GM18909 (cell line): ENCODE results near the gene SLC25A10.
"Not testable (repeated sequence)": the region's sequence is repeated elsewhere in the genome, so short reads cannot be mapped to it uniquely, and the experiment has no call there.

Source experiments
- ATAC-seq: cut with Tn5 transposase; IDR thresholded peaks from one replicate; pipeline ENCODE4 v1.9.1; 2021; ENCODE audit warnings: mild to moderate bottlenecking; ENCODE audit not compliant: unreplicated experiment, poor library complexity

The SLC25A10 gene

DNA sequence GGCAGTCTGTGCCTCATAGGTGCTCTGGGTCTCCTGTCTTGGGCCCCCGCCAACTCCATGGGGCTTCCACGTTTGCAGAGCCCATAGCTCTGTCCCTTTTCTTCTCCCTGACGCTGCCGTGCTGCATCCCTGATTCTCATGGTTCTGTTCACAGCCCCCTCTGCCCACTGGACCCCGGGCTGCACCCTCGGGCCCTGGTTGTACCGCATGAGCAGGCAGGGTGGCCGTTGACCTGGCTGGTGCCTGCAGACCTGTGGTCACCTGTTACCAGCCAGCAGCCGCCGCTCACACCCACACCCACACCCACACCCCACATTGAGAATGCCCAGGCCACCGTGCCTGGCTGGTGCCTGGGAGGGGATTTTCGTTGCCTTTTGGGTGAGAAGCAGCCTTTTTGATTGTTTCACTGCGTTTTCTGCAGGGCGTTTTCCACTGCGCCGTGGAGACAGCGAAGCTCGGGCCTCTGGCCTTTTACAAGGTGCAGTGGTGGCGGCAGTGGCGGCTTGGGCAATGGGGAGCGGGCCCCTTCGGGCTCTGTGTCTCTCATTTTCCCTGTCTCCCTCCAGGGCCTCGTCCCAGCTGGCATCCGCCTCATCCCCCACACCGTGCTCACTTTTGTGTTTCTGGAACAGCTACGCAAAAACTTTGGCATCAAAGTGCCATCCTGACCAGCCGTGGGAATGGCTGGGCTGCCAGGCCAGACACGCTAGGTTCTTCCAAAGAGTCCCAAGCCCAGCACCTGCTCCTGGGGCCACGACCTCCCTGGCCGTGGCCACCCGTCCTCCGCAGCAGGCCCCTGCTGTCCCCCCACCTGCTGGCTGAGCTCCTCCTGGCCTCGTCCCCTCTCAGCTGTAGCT lies 7.6 kb downstream of the SLC25A10 start:
- ATAC-seq, result no peak

GRCh38 chr17:81720267-81721071 lies 8.4 kb downstream of the SLC25A10 start:
- ATAC-seq, result no peak

DNA sequence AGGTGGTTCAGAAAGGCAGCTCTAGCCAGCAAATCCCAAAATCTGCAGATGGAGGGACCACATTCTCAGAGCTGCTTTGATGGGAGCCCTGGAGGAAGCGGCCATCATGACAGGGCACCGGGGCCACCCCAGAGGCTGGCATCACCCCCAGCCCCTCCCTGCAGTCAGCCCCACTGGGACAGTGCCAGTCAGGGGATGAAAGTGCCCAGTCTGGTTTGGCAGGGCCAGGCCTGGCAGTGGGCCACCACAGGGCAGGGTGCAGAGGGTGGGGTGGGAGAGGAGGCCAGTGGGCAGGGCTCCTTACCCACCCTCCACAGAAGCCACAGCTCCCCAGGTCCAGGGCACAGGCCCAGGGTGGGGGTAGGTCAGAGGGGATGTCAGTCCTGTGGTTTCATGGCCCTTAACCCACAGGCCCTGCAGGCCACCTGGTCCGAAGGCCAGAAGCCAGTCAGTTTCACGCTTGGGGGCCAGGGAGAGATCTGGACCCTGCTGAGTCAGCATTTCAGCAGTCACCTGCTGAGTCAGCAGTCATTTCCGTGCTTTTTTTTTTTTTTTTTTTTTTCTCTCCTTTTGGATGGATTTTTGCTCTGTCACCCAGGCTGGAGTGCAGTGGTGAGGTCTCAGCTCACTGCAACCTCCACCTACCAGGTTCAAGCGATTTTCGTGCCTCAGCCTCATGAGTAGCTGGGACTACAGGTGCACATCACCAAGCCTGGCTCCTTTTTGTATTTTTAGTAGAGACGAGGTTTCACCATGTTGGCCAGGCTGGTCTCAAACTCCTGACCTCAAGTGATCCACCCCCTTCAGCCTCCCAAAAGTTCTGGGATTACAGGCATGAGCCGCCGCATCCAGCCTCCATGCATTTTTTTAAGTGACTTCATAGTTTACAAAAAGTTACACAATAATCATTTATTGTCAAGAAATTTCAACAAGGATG lies 10.4 kb downstream of the SLC25A10 start:
- no peak for ATAC-seq

DNA sequence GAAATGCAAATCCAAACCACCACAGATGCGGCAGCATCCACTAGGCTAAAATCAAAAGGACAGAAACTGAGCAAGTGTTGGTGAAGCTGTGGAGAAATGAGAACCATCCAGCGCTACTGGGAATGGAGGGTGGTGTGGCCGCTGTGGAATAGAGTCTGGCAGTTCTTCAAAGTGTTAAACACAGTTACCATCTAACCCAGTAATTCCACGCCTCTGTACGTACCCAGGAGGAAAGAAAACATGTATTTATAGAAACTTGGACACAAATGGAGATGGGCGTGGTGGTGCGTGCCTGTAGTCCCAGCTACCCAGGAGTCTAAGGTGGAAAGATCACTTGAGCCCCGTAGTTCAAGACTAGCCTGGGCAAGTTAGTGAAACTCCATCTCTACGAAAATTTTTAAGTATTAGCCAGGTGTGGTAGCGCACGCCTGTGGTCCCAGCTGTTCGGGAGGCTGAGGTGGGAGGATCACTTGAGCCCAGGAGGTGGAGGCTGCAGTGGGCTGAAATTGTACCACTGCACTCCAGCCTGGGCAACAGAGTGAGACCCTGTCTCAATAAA lies 11.6 kb downstream of the SLC25A10 start:
- no peak for ATAC-seq

DNA sequence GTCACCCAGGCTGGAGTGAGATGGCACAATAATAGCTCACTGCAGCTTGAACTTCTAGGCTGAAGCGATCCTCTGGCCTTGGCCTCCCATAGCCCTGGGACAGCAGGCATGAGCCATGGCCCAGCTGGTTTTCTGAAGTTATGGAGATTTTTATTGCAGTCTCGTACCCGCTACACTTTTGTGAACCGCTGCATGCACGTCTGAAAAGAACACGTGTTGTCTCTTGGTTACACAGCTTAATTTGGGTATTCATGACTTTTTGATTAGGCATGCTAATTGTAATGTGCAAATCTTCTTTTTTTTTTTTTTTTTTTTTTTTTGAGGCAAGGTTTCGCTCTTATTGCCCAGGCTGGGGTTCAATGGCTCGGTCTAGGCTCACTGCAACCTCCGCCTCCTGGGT lies 13.4 kb downstream of the SLC25A10 start:
- ATAC-seq, result no peak

DNA sequence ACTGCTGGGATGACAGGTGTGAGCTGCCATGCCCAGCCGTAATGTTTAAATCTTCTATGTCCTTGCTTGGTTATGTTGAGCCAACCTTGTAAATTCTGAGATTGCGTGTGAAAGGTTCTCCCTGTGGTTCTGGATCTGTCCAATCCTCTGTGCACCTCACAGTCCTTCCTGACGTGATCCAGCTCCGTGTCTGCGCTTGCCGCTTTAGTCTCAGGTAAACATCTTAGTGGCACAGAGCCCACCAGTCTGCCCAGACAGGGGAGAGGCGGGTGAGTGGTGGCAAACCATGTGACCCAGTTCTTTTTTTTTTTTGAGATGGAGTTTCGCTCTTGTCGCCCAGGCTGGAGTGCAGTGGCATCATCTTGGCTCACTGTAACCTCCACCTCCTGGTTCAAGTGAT lies 13.9 kb downstream of the SLC25A10 start:
- no peak for ATAC-seq

DNA sequence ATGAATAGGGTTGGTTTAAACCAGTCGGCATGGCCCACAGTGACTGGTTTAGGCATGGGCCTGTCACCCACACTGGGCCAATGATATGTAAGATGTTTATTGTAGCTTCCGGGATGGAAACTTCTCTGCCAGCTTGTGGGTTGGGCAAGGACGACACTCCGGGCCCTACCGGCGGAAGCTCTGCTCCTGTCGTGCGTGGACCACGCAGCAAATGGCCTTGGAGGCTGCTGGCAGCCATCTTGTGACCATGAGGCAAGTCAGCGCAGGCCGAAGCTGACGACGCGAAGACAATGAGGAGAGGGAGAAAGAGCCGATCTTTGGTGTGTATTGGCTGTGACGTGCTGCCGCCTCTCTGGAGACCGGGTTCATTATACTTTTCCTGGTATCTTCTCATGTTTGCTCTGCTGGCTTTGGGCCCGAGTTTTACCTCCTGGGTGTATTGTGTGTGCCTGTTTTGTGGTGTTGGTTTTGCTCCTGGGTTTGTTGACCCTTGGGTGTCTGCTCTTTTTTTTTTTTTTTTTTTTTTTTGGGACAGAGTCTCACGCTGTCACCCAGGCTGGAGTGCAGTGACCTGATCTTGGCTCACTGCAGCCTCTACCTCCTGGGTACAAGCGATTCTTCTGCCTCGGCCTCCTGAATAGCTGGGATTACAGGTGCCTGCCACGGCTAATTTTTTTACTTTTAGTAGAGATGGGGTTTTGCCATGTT lies 15.4 kb downstream of the SLC25A10 start:
- ATAC-seq, result no peak

DNA sequence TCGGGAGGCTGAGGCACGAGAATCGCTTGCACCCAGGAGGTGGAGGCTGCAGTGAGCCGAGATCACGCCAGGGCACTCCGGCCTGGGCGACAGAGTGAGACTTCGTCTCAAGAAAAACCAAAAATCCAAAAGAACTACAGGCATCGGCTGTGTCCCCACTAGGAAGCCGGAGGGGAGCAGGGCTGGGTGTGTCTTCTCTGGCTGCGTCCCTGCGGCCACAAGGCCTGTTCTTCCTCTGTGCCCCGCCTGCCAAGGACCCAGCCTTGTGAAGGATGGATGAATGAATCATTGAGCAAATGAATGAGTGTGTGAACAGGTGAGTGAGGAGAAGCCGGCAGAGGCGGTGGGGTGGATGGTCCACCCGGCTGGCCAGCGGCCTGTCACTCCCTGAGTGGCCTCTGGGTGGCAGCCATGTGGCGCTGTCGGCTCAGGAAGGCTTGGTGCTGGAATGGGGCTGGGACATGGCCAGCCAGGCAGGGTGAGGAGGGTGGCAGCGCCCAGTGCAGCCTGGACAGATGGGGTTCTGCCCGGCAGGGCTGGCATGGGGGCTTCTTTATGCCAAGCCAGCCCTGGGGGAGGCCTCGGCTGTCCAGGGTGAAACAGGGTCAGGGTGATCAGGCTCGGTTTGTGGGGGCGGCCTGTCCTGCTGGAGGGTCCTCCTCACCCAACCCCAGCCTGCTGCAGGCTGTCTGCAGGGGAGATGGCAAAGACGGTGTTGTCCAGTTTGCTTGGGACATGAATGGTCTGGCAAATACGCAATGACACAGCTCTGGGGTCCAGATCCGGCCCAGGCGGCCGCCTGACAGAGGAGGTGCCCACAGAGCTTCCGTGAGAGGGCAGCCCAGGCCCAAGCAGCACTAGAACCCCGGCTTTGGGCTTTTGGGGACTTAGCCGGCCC lies 21.7 kb downstream of the SLC25A10 start:
- no peak for ATAC-seq

DNA sequence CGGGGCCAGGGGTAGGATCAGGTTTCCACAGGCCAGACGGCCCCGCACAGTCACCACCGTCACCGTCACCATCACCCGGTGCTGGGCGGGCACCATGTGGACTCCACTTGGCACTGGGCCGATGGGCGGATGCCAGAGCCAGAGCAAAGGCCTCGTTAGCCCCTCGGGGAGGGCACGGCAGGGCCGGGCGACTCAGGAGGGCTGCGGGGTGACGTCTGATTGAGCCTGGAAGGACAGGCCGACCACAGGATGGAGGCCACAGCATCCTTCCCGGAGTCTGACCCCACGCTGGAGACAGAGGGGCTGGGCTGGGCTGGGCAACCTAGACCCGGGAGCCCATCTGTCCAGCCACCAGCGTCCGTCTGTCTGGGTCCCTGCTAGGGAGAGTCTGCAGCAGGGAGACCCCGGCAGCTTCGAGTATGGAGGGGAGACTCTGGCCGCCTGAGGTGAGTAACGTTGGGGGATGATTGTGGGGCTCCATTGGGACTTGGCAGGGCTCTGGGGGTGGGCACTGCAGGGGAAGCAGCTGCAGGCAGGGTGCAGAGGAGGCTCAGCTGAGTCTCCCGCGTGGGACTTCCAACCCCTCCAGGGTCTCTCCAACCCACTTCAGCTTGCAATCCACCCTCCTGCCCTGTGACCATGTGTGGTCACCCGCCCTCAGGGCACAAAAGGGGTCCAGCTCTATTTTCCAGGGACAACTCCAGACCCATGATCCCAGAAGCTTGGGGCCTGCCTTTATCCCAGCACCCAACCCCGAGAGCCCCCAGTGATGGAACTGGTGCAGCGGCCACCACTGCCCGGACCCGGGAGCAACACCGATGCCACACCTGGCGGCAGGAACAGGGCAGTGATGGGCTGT lies 22.6 kb downstream of the SLC25A10 start:
- ATAC-seq, result no peak

DNA sequence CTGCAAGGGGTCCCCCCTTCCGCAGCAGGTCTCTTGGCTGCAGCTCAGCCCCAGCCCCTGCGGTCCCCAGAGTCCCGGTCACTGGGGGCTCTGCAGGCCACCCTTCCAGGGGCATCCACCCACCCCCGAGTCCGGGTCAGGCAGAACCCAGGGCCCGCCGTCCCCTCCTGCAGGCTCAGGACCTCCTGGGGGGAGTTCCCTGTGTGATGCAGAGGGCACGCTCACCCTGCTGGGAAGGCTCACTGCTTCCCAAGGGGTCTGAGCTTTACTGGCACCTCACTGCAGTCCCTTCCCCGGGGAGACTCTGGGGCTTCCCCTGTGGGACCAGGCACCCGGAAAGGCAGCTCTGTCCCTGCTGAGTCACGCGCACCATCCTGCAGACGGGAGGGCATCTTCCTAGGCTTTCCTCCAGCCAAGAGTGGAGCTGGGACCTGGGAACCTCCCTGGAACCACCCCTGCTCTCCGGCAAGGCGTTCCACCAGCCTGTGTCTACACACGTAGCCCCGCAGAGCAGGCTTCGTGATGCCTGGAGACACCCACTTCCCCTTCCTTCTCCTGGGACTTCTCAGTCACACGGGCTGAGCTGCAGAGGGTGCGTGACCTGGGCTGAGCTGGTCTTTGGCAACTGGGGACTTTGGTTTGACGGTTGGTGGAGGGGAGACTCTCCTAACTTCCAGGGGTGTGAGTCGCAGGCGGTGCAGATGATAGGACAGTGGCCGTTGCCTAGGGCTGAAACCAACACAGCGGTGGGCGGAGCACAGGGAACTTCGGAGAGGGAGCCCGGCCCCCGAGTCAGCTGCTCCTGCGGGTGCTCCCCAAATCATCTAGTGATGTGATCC lies 23.4 kb downstream of the SLC25A10 start:
- no peak for ATAC-seq

- ATAC-seq, result no peak
Observed at GRCh38 chr17:81737947-81738800, 26.1 kb downstream of the SLC25A10 start.

GRCh38 chr17:81738801-81739393 lies 26.8 kb downstream of the SLC25A10 start:
- ATAC-seq, result no peak

- not testable (repeated sequence) for ATAC-seq
Observed at GRCh38 chr17:81739593-81739992, 27.5 kb downstream of the SLC25A10 start.

DNA sequence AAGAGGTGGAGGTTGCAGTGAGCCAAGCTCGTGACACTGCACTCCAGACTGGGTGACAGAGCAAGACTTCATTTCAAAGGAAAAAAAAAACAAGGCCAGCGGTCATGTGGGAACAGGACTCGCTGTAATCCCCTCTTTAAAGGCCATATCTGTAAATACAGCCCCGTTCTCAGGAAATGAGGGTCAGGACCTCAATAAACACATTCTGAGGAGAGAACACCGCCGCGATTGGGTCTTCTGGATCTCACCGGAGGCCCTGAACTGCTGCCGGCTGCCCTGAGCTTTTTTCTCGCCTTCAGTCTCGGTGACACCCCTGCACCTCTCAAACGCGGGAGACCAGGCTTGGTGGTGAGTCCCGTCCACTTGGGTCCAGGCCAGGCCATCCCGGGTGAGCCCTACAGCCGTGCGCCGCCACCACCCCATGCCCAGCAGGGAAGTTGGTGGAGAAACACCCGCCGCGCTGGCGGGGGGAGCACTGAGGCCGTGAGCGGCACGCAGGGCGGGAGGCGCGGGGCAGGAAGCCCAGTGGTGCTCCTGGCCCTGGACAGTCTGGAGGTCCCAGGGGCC lies 28.4 kb downstream of the SLC25A10 start:
- ATAC-seq, result no peak

DNA sequence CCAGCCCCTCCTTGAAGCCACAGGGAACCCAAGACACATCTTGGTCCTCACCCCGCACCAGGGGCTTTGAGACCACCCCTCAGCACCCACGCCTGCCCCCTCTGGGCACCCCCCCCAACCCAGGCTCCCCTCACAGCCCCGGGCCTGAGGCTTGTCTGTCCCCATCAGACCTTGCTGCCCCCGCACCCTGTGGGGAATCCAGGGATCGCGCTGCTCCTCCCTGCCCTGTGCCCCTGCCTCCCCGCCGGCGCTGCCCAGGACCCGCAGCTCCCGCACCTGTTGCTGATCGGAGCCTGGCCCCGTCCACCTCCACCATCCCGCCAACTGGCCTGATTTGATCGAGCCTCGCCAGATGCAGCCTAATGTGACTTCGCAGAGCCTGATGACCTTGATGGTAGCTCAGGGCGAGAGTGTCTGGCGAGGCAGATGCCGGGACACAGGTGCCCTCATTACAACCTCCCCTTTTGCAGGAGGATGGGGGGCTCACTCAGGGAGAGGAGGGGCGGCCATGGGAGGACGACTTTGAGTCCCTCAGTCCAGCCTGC lies 29.0 kb downstream of the SLC25A10 start:
- no peak for ATAC-seq
